AG04449 (cell line): ENCODE data around the gene SMAP2.
"Not testable (repeated sequence)": the region's sequence is repeated elsewhere in the genome, so short reads cannot be mapped to it uniquely, and the experiment has no call there.

Experiments used
- CTCF ChIA-PET: fragments of 350-600 bp; formaldehyde crosslinking; extraction: SDS; loops from one replicate; lab custom pipeline; 2021; ENCODE audit warnings: antibody characterized with exemption; lab: Yijun Ruan, JAX
- POLR2A ChIA-PET: fragments of 400-600, 350-600 bp; formaldehyde crosslinking; extraction: SDS; loops from one replicate; lab custom pipeline; 2020; ENCODE audit warnings: antibody characterized with exemption, inconsistent platforms; lab: Yijun Ruan, JAX
- DNase-seq: peaks from one replicate; pipeline ENCODE4 v3.0.0-alpha.2; 2010; ENCODE audit warnings: low read depth, low spot score
- H3K4me3 ChIP-seq: 2 replicates; pipeline ENCODE4 v1.5.1; 2011; ENCODE audit warnings: low read depth, mild to moderate bottlenecking, control low read depth, low read length
- TF ChIP-seq, protein P1 (sequence below): IDR thresholded peaks from one replicate; pipeline ENCODE4 v1.5.1; 2011; ENCODE audit warnings: mild to moderate bottlenecking, moderate library complexity, low read length, control low read depth, inconsistent platforms; ENCODE audit not compliant: insufficient read depth; ENCODE audit errors: missing control alignments

SMAP2 gene

DNA sequence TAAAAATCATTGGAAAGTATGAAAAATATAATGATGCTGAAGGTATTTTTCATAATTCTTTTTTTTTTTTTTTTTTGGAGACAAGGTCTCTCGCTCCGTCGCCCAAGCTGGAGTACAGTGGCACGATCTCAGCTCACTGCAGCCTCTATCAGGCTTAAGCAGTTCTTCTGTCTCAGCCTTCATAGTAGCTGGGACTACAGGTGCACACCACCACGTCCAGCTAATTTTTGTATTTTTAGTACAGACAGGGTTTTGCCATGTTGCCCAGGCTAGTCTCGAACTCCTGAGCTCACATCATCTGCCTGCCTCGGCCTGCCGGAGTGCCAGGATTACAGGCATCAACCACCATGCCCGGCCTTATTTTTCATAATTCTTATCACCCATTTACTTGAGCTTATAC is 13.3 kb downstream of the SMAP2 start:
- no peak for DNase-seq
- H3K4me3 ChIP-seq = no peak overlapping the region
- ChIA-PET POLR2A (no interaction called here), CTCF (interaction anchor here (0.9 to 3.0 kb wide), 6 partner anchors 10 to 244 kb away, joined by 3 to 14 read pairs (median 4); no protein-coding TSS in a partner anchor)
- TF ChIP-seq, protein P1, sequence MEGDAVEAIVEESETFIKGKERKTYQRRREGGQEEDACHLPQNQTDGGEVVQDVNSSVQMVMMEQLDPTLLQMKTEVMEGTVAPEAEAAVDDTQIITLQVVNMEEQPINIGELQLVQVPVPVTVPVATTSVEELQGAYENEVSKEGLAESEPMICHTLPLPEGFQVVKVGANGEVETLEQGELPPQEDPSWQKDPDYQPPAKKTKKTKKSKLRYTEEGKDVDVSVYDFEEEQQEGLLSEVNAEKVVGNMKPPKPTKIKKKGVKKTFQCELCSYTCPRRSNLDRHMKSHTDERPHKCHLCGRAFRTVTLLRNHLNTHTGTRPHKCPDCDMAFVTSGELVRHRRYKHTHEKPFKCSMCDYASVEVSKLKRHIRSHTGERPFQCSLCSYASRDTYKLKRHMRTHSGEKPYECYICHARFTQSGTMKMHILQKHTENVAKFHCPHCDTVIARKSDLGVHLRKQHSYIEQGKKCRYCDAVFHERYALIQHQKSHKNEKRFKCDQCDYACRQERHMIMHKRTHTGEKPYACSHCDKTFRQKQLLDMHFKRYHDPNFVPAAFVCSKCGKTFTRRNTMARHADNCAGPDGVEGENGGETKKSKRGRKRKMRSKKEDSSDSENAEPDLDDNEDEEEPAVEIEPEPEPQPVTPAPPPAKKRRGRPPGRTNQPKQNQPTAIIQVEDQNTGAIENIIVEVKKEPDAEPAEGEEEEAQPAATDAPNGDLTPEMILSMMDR = no peak

DNA sequence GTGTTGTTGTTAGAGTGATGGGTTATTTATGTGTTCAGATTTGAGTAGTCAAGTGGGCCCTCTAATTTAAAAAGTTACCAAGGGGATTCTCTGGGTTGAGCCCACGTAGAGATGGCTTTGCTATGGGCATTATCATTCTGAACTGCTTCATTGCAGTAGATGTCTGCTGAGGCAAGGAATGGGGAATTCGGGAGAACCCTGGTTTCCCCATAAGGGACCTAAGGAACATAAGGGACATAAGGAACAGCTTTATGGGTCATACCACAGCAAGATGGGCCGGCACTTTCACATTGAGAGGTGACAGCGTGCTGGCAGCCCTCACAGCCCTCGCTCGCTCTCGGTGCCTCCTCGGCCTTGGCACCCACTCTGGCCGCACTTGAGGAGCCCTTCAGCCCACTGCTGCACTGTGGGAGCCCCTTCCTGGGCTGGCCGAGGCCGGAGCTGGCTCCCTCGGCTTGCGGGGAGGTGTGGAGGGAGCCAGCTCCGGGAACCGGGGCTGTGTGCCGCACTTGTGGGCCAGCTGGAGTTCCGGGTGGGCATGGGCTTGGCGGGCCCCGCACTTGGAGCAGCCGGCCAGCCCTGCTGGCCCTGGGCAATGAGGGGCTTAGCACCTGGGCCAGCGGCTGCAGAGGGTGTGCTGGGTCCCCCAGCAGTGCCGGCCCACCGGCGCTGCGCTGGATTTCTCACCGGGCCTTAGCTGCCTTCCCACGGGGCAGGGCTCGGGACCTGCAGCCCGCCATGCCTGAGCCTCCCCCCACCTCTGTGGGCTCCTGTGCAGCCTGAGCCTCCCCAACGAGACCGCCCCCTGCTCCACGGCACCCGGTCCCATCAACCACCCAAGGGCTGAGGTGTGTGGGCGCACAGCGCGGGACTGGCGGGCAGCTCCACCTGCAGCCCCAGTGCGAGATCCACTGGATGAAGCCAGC is 14.1 kb downstream of the SMAP2 start:
- CTCF ChIA-PET = interaction anchor here (1.0 to 1.5 kb wide), 6 partner anchors 11 to 49 kb away, joined by 3 to 9 read pairs (median 4); no protein-coding TSS in a partner anchor
- DNase-seq, POLR2A ChIA-PET, H3K4me3 ChIP-seq: not testable (repeated sequence)

DNA sequence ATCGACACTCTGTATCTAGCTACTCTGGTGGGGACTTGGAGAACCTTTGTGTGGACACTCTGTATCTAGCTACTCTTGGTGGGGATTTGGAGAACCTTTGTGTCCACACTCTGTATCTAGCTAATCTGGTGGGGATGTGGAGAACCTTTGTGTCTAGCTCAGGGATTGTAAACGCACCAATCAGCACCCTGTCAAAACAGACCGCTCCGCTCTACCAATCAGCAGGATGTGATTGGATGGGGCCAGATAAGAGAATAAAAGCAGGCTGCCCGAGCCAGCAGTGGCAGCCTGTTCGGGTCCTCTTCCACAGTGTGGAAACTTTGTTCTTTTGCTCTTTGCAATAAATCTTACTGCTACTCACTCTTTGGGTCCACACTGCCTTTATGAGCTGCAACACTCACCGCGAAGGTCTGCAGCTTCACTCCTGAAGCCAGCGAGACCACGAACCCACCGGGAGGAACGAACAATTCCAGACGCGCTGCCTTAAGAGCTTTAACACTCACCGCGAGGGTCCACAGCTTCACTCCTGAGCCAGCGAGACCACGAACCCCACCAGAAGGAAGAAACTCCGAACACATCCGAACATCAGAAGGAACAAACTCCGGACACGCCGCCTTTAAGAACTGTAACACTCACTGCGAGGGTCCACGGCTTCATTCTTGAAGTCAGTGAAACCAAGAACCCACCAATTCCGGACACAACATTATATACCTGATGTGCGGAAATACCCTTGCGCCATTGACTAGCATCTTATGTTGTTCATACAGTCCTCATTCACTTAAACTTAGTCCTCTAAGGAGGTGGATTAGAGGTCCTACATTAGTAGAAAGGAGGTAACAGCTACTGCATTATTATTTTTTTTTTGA is 15.2 kb downstream of the SMAP2 start:
- H3K4me3 ChIP-seq, DNase-seq, POLR2A ChIA-PET: not testable (repeated sequence)
- CTCF ChIA-PET = interaction anchor here (1.1 to 2.9 kb wide), 4 partner anchors 10 to 245 kb away, joined by 3 to 10 read pairs (median 4); no protein-coding TSS in a partner anchor

DNA sequence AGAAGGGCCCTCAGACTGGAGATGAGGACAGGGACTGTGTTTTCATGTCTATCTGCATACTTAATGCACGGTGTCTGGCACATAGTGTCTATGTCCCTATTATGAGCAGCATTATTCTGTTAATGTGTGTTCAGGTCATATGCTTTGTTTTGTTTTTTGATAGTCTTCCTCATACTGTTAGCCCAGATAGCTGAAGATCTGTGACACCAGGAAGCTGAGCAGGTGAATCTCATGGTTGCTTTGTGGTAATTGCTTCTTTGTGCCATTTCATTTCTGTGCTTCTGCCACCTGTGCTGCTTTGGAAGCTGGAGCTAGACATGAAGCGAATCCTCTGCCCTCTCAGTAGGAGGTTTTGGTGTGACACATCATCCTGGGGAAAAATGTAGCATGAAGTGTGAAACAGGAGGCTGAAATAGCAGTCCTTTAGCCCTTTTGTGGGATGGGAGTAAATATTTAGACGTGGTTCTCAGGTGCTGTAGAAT is 15.8 kb downstream of the SMAP2 start:
- no peak for DNase-seq
- TF ChIP-seq, protein P1 = no peak
- POLR2A ChIA-PET = no interaction called here
- H3K4me3 ChIP-seq = no peak overlapping the region
- CTCF ChIA-PET = interaction anchor here (0.7 to 7.5 kb wide), 6 partner anchors 9 to 246 kb away, joined by 3 to 58 read pairs (median 4); partner anchors contain the start of gene SMAP2

DNA sequence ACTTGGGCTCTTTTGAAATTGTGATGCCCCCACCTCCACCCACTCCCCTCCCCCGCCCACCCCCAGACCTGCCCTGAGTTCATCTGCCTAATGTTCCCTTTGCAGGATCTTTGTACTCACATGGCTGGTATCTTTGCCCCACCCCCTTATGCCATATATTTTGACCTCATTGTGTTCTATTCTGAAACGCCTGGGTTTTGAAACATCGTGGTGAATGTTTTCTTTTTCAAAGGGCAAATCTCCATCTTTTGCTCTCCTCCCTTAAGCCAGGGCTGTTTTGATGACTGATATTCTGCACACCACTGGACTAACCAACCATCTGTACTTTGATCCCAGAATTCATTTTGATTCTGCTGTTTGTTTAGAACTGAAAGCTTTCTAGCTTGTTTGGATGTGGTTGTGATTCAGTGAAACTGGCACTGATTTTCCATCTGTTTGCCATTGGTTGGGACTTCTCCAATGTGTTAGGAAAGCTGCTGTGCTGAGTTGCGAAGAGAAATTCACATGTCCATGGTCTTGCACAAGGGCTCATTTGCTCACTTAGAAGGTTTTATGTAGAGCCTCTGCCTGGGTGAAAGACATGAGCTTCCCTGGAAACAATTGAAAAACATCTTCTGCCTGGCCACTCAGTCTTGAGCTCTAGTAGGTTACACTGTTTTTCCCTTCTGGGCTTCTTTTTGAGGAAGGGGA is 16.5 kb downstream of the SMAP2 start:
- no peak for DNase-seq
- ChIA-PET CTCF (interaction anchor here (0.7 to 7.5 kb wide), 8 partner anchors 14 to 246 kb away, joined by 3 to 58 read pairs (median 3); partner anchors contain the start of gene SMAP2), POLR2A (no interaction called here)
- TF ChIP-seq, protein P1 = no peak
- no peak overlapping the region for H3K4me3 ChIP-seq

DNA sequence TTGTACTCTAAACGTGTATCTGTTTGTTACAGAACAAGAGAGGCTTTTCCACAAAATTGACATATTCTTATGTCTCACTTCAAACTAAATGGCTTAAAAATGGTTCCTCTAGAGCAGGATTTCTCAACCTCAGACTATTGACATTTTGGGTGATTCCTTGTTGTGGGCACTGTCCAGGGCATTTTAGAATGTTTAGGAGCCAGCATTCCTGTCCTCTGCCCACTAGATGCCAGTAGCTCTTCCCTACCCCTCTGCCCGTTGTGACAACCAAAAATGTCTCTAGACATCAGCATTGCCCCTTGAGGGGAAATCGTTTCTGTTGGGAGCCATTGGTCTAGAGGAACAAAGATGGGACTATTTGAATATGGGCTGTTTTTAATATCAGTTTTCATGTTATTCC is 17.3 kb downstream of the SMAP2 start:
- ChIA-PET CTCF (interaction anchor here (1.0 to 7.5 kb wide), 7 partner anchors 8 to 247 kb away, joined by 3 to 58 read pairs (median 3); partner anchors contain the start of gene SMAP2), POLR2A (no interaction called here)
- no peak overlapping the region for H3K4me3 ChIP-seq
- TF ChIP-seq, protein P1 = no peak
- no peak for DNase-seq
